Common myeloid progenitor, CD34-positive (primary cell): ENCODE results near the gene DAGLB.
"Not testable (repeated sequence)": the region's sequence is repeated elsewhere in the genome, so short reads cannot be mapped to it uniquely, and the experiment has no call there.

Experiments
- CTCF ChIA-PET: fragments of 350-600 bp; sonication (Branson Sonifier 250); formaldehyde crosslinking; loops from one replicate; lab custom pipeline; 2021; ENCODE audit warnings: antibody characterized with exemption; lab: Charles Lee
- POLR2A ChIA-PET: fragments of 350-600 bp; sonication (Branson Sonifier 250); formaldehyde crosslinking; loops from one replicate; lab custom pipeline; 2021; ENCODE audit warnings: antibody characterized with exemption; lab: Charles Lee
- DNase-seq, 3 donors: peaks; one replicate each; pipeline versions ENCODE4 v3.0.0 to v3.0.0-alpha.2; 2013
- H3K27ac ChIP-seq, 2 experiments: 1 replicate in 1 of 2; 2 replicates in 1 of 2; pipeline ENCODE4 v1.7.0; 2013; ENCODE audit warnings: inconsistent platforms in 2 of 2, low read length in 2 of 2, mild to moderate bottlenecking in 2 of 2, low read depth in 1 of 2, moderate library complexity in 1 of 2; ENCODE audit not compliant: severe bottlenecking in 2 of 2, insufficient read depth in 1 of 2, poor library complexity in 1 of 2
- H3K27me3 ChIP-seq, 5 experiments: replicated peaks in 2 of 5; 1 replicate in 3 of 5; 2 replicates in 2 of 5; pipeline versions ENCODE4 v1.6.1 to v1.7.0; 2013; ENCODE audit warnings: low read length in 4 of 5, mild to moderate bottlenecking in 2 of 5, moderate library complexity in 2 of 5, inconsistent platforms in 1 of 5; ENCODE audit not compliant: insufficient read depth in 5 of 5, control insufficient read depth in 4 of 5
- H3K36me3 ChIP-seq, 4 experiments: 1 replicate in 2 of 4; 2 replicates in 2 of 4; pipeline versions ENCODE4 v1.6.1 to v1.7.0; 2013; ENCODE audit warnings: low read length in 3 of 4, control low read depth in 1 of 4, mild to moderate bottlenecking in 1 of 4; ENCODE audit not compliant: control insufficient read depth in 4 of 4, insufficient read depth in 4 of 4
- H3K4me1 ChIP-seq, 4 experiments: 1 replicate in 3 of 4; 2 replicates in 1 of 4; pipeline versions ENCODE4 v1.6.1 to v1.7.1; 2013; ENCODE audit warnings: low read length in 3 of 4, mild to moderate bottlenecking in 3 of 4, control low read depth in 1 of 4, inconsistent platforms in 1 of 4, moderate library complexity in 1 of 4; ENCODE audit not compliant: control insufficient read depth in 4 of 4, insufficient read depth in 4 of 4; ENCODE audit errors: control extremely low read depth in 1 of 4
- H3K4me3 ChIP-seq, 7 experiments: 1 replicate in 4 of 7; 2 replicates in 3 of 7; pipeline versions ENCODE4 v1.5.1 to v1.7.0; 2013; ENCODE audit warnings: mild to moderate bottlenecking in 7 of 7, low read length in 6 of 7, moderate library complexity in 6 of 7, inconsistent platforms in 2 of 7, low read depth in 2 of 7, control low read depth in 1 of 7; ENCODE audit not compliant: insufficient read depth in 4 of 7, control insufficient read depth in 1 of 7; ENCODE audit errors: extremely low read depth in 1 of 7
- H3K9me3 ChIP-seq, 5 experiments: 1 replicate in 4 of 5; 2 replicates in 1 of 5; pipeline versions ENCODE4 v1.6.1 to v1.7.1; 2013; ENCODE audit warnings: low read length in 4 of 5, mild to moderate bottlenecking in 2 of 5, inconsistent platforms in 1 of 5, low read depth in 1 of 5, moderate library complexity in 1 of 5; ENCODE audit not compliant: control insufficient read depth in 4 of 5, insufficient read depth in 2 of 5; ENCODE audit errors: control extremely low read depth in 1 of 5
- WGBS: methylation state at CpG from one replicate; pipeline ENCODE4 v1.1.5; 2013; ENCODE audit not compliant: insufficient coverage; 5-methylcytosine and 5-hydroxymethylcytosine counted together

DAGLB gene

GRCh38 chr7:6401536-6401935 lies 46.2 kb downstream of the DAGLB start:
- POLR2A ChIA-PET = interaction anchor here (0.5 kb wide), 1 partner anchor 28 kb away, joined by 3 read pairs; no protein-coding TSS in a partner anchor
- WGBS = 98% methylated on average over 8 of the region's 10 CpGs

GRCh38 chr7:6400243-6401105 lies 47.3 kb downstream of the DAGLB start:
- POLR2A ChIA-PET = not testable (repeated sequence)
- CTCF ChIA-PET = interaction anchor here (1.0 to 1.4 kb wide), 2 partner anchors 14 to 18 kb away, joined by 3 to 4 read pairs; no protein-coding TSS in a partner anchor

More at GRCh38 chr7:6401536-6401935, 46.2 kb downstream of the DAGLB start:
- Histone ChIP-seq H3K36me3 (peaks cover 27 to 73% (median 50%) of the 10 kb centered on the region in 4 experiments), H3K4me3 (no peak overlapping the region), H3K9me3 (no peaks in the 10 kb centered on the region), H3K27me3 (no peaks in the 10 kb centered on the region), H3K4me1 (peaks cover 0 to 9% (median 7%) of the 10 kb centered on the region in 4 experiments), H3K27ac (no peak overlapping the region)
- CTCF ChIA-PET = no interaction called here
- DNase-seq = no peak

DNA sequence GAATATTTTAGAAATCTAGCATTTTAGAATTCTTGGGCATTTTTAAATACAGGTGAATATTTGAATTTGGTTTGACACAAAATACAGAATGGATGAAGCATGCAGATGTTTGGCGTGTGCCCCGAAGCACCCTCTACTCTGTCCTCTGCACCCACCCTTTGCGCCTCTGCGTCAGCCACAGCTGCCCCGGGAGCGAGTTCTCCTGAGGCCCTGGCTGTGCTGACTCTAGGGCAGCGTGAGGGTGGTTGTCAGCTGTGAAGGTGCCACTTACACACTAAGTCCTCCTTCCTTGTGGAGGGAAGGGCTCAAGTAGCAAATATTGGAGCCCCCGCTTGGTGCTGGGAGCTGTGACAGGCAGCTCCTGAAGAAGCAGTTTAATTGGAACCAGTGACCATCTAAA lies 48.4 kb downstream of the DAGLB start:
- Histone ChIP-seq H3K27ac (no peak overlapping the region), H3K36me3 (peaks cover 22 to 55% (median 40%) of the 10 kb centered on the region in 4 experiments), H3K9me3 (no peaks in the 10 kb centered on the region), H3K4me3 (no peak overlapping the region), H3K27me3 (no peaks in the 10 kb centered on the region), H3K4me1 (peaks cover 0 to 25% (median 19%) of the 10 kb centered on the region in 4 experiments)
- CTCF ChIA-PET = interaction anchor here (1.4 to 1.8 kb wide), 2 partner anchors 15 to 17 kb away, joined by 3 to 4 read pairs; no protein-coding TSS in a partner anchor
- DNase-seq = no peak
- POLR2A ChIA-PET = interaction anchor here (0.5 to 0.8 kb wide), 2 partner anchors 16 to 36 kb away, joined by 3 to 4 read pairs; no protein-coding TSS in a partner anchor
- WGBS = 100% methylated on average over 4 of the region's 8 CpGs

More at GRCh38 chr7:6400243-6401105, 47.3 kb downstream of the DAGLB start:
- not testable (repeated sequence) for H3K27ac ChIP-seq, H3K9me3 ChIP-seq, H3K4me3 ChIP-seq, H3K27me3 ChIP-seq, DNase-seq
- 95% methylated on average over 12 of the region's 19 CpGs for WGBS
- Histone ChIP-seq H3K36me3 (peaks cover 27 to 63% (median 45%) of the 10 kb centered on the region in 4 experiments), H3K4me1 (peaks cover 0 to 20% (median 18%) of the 10 kb centered on the region in 4 experiments)

GRCh38 chr7:6398943-6399342 lies 48.8 kb downstream of the DAGLB start:
- 95% methylated on average over 7 of the region's 12 CpGs for WGBS
- no peak for DNase-seq
- Histone ChIP-seq H3K4me3 (no peak overlapping the region), H3K27ac (no peak overlapping the region), H3K9me3 (no peaks in the 10 kb centered on the region), H3K36me3 (peaks cover 22 to 55% (median 40%) of the 10 kb centered on the region in 4 experiments), H3K4me1 (peaks cover 3 to 26% (median 22%) of the 10 kb centered on the region in 4 experiments), H3K27me3 (no peaks in the 10 kb centered on the region)
- POLR2A ChIA-PET = interaction anchor here (0.8 kb wide), 1 partner anchor 16 kb away, joined by 4 read pairs; no protein-coding TSS in a partner anchor
- CTCF ChIA-PET = interaction anchor here (0.7 to 1.8 kb wide), 4 partner anchors 14 to 26 kb away, joined by 3 to 4 read pairs (median 3); no protein-coding TSS in a partner anchor

- POLR2A ChIA-PET, H3K27ac ChIP-seq, H3K4me3 ChIP-seq, H3K9me3 ChIP-seq, DNase-seq, H3K27me3 ChIP-seq: not testable (repeated sequence)
- 95% methylated on average over 15 of the region's 15 CpGs for WGBS
- Histone ChIP-seq H3K4me1 (peaks cover 5 to 36% (median 32%) of the 10 kb centered on the region in 4 experiments), H3K36me3 (peaks cover 22 to 55% (median 35%) of the 10 kb centered on the region in 4 experiments)
- CTCF ChIA-PET = interaction anchor here (1.0 to 1.8 kb wide), 2 partner anchors 13 to 27 kb away, joined by 3 read pairs; no protein-coding TSS in a partner anchor
Observed at GRCh38 chr7:6397759-6398495, 49.8 kb downstream of the DAGLB start.

- H3K27me3 ChIP-seq = no peaks in the 10 kb centered on the region
- H3K9me3 ChIP-seq = no peaks in the 10 kb centered on the region
- 27% methylated on average over 23 of the region's 23 CpGs for WGBS
- peak overlapping the region in 1 of 2 experiments; percentile 60 for H3K27ac ChIP-seq
- peak overlapping the region in 5 of 7 experiments; percentile 20 to 62 (median 45) for H3K4me3 ChIP-seq
- ChIA-PET POLR2A (no interaction called here), CTCF (interaction anchor here (0.5 to 1.1 kb wide), 4 partner anchors 9 to 111 kb away, joined by 3 to 4 read pairs (median 4); no protein-coding TSS in a partner anchor)
- H3K36me3 ChIP-seq = peaks cover 11 to 57% (median 34%) of the 10 kb centered on the region in 4 experiments
- H3K4me1 ChIP-seq = peaks cover 5 to 38% (median 35%) of the 10 kb centered on the region in 4 experiments
- DNase-seq = peak in 2 of 3 donors; percentile 54 to 55
Observed at GRCh38 chr7:6395898-6396595, 51.7 kb downstream of the DAGLB start.
